Neural cell (in vitro differentiated cells): ENCODE data around the gene RMI2. TPM values are rescaled to one million over a fixed set of nuclear protein-coding genes. Genes with fewer than 3 reads are reported as not detected.
A peak's percentile ranks its signal among the peaks of the same experiment; 100 is the strongest.

Experiments
- H2AFZ ChIP-seq: fragments of 200-600, 300-800 bp; sonication (generic), shearing (Covaris generic); 2 replicates; pipeline ENCODE4 v1.6.0; 2014; ENCODE audit warnings: low read depth, mild to moderate bottlenecking, antibody characterized with exemption, low read length, moderate library complexity
- H3F3A ChIP-seq: fragments of 200-600 bp; shearing (Covaris generic); 2 replicates; pipeline ENCODE4 v1.6.1; 2016; ENCODE audit warnings: mild to moderate bottlenecking, moderate library complexity, mixed read lengths, antibody characterized with exemption, low read length; ENCODE audit not compliant: insufficient read depth, poor library complexity, severe bottlenecking
- H3K27ac ChIP-seq: fragments of 200-600, 300-800 bp; sonication (generic), shearing (Covaris generic); 2 replicates; pipeline ENCODE4 v1.5.1; 2014; ENCODE audit warnings: mild to moderate bottlenecking, low read length, moderate library complexity
- H3K27me3 ChIP-seq: fragments of 300-800, 200-600 bp; sonication (generic), shearing (Covaris generic); 2 replicates; pipeline ENCODE4 v1.6.0; 2014; ENCODE audit warnings: mild to moderate bottlenecking, low read depth, low read length, moderate library complexity; ENCODE audit not compliant: insufficient read depth
- H3K36me3 ChIP-seq: fragments of 300-800, 200-600 bp; sonication (generic), shearing (Covaris generic); 2 replicates; pipeline ENCODE4 v1.5.1; 2014; ENCODE audit warnings: mild to moderate bottlenecking, antibody characterized with exemption, low read length, moderate library complexity; ENCODE audit not compliant: insufficient read depth
- H3K4me2 ChIP-seq: fragments of 300-800, 200-600 bp; sonication (generic), shearing (Covaris generic); 2 replicates; pipeline ENCODE4 v1.6.0; 2014; ENCODE audit warnings: mild to moderate bottlenecking, low read length
- H3K4me3 ChIP-seq: fragments of 300-800, 200-600 bp; sonication (generic), shearing (Covaris generic); 2 replicates; pipeline ENCODE4 v1.5.1; 2014; ENCODE audit warnings: mild to moderate bottlenecking, low read length, moderate library complexity
- H3K79me2 ChIP-seq: fragments of 200-600 bp; shearing (Covaris generic); replicated peaks from 2 replicates; pipeline ENCODE4 v1.6.0; 2014; ENCODE audit warnings: mild to moderate bottlenecking, low read length, moderate library complexity; ENCODE audit not compliant: insufficient read depth
- H3K9ac ChIP-seq: fragments of 300-800, 200-600 bp; sonication (generic), shearing (Covaris generic); 2 replicates; pipeline ENCODE4 v1.6.1; 2016; ENCODE audit warnings: mild to moderate bottlenecking, low read length, mixed read lengths
- H3K9me2 ChIP-seq: fragments of 200-600 bp; shearing (Covaris generic); 2 replicates; pipeline ENCODE4 v1.6.1; 2016; ENCODE audit warnings: mild to moderate bottlenecking, low read length, mixed read lengths; ENCODE audit not compliant: insufficient read depth
- H3K9me3 ChIP-seq: fragments of 200-600, 300-800 bp; sonication (generic), shearing (Covaris generic); 2 replicates; pipeline ENCODE4 v1.6.1; 2016; ENCODE audit warnings: mild to moderate bottlenecking, mixed run types, low read length, moderate library complexity, mixed read lengths
- H4K20me1 ChIP-seq: fragments of 200-600 bp; shearing (Covaris generic); 2 replicates; pipeline ENCODE4 v1.6.1; 2016; ENCODE audit warnings: mild to moderate bottlenecking, mixed run types; ENCODE audit not compliant: insufficient read depth
- CTCF ChIP-seq: fragments of 450-650 bp; IDR thresholded peaks from 2 replicates; pipeline ENCODE4 v1.5.1; 2014; ENCODE audit warnings: antibody characterized with exemption, mild to moderate bottlenecking, moderate library complexity; ENCODE audit not compliant: poor library complexity, severe bottlenecking
- EP300 ChIP-seq: fragments of 450-650 bp; conservative IDR thresholded peaks from 2 replicates; pipeline ENCODE4 v1.6.1; 2014; ENCODE audit warnings: antibody characterized with exemption, mild to moderate bottlenecking, moderate library complexity; ENCODE audit not compliant: poor library complexity, severe bottlenecking
- EZH2 ChIP-seq: fragments of 200-600, 300-800 bp; shearing (Covaris generic), sonication (generic); IDR thresholded peaks from 2 replicates; pipeline ENCODE4 v1.6.1; 2014; ENCODE audit warnings: antibody characterized with exemption, low read length, borderline replicate concordance, mild to moderate bottlenecking; ENCODE audit not compliant: insufficient read depth, poor library complexity, severe bottlenecking
- MXI1 ChIP-seq: fragments of 450-650 bp; conservative IDR thresholded peaks from 2 replicates; pipeline ENCODE4 v1.6.1; 2014; ENCODE audit warnings: antibody characterized with exemption, mild to moderate bottlenecking; ENCODE audit not compliant: poor library complexity, severe bottlenecking
- POLR2AphosphoS5 ChIP-seq: IDR thresholded peaks from 2 replicates; pipeline ENCODE4 v1.6.1; 2012
- RAD21 ChIP-seq: fragments of 450-650 bp; conservative IDR thresholded peaks from 2 replicates; pipeline ENCODE4 v1.6.1; 2014; ENCODE audit warnings: antibody characterized with exemption, mild to moderate bottlenecking, moderate library complexity
- REST ChIP-seq: IDR thresholded peaks from 2 replicates; pipeline ENCODE4 v1.6.1; 2012; ENCODE audit warnings: borderline replicate concordance
- SMC3 ChIP-seq: fragments of 450-650 bp; conservative IDR thresholded peaks from 2 replicates; pipeline ENCODE4 v1.6.1; 2014; ENCODE audit warnings: antibody characterized with exemption, mild to moderate bottlenecking, moderate library complexity; ENCODE audit not compliant: poor library complexity
- TAF1 ChIP-seq: IDR thresholded peaks from 2 replicates; pipeline ENCODE4 v1.6.1; 2012; ENCODE audit warnings: low read depth
- polyA plus RNA-seq: library from polyadenylated mRNA; depleted of rRNA; stranded (reverse); fragments of >200 nt; gene quantifications from 2 replicates; pipeline ENCODE4 v1.2.3, GENCODE V29; 2014

RMI2 gene
- polyA plus RNA-seq, 1 donor from 2014 or later = 0.48 TPM

- Histone ChIP-seq H3K27me3 (no peaks in the 10 kb centered on the region), H3K79me2 (no peaks in the 10 kb centered on the region), H3K4me2 (peak overlapping the region; percentile 39), H3K27ac (no peak overlapping the region), H3K9me2 (no peaks in the 10 kb centered on the region), H3F3A (no peaks in the 10 kb centered on the region), H4K20me1 (no peaks in the 10 kb centered on the region), H3K9me3 (no peaks in the 10 kb centered on the region), H2AFZ (no peak overlapping the region), H3K36me3 (no peaks in the 10 kb centered on the region), H3K4me3 (peak overlapping the region; percentile 29), H3K9ac (no peak overlapping the region)
- peak; percentile 43 for TF ChIP-seq REST
- TF ChIP-seq SMC3 = no peak
- peak; percentile 29 for TF ChIP-seq MXI1
- no peak for TF ChIP-seq RAD21
- no peak for TF ChIP-seq EZH2
- no peak for TF ChIP-seq POLR2AphosphoS5
- no peak for TF ChIP-seq CTCF
These were observed 16.2 kb upstream of the RMI2 start for GRCh38 chr16:11329071-11329491.

- no peak overlapping the region for H3K4me2 ChIP-seq
- H3K9me3 ChIP-seq = no peaks in the 10 kb centered on the region
- no peak overlapping the region for H3K27ac ChIP-seq
- H2AFZ ChIP-seq = no peak overlapping the region
- no peak overlapping the region for H3K4me3 ChIP-seq
- no peaks in the 10 kb centered on the region for H3K9me2 ChIP-seq
- H4K20me1 ChIP-seq = no peaks in the 10 kb centered on the region
- TF ChIP-seq REST (no peak), RAD21 (no peak), EZH2 (no peak), MXI1 (no peak), TAF1 (no peak), CTCF (no peak), SMC3 (no peak), EP300 (no peak), POLR2AphosphoS5 (no peak)
- no peaks in the 10 kb centered on the region for H3K27me3 ChIP-seq
- H3K9ac ChIP-seq = no peak overlapping the region
- no peaks in the 10 kb centered on the region for H3F3A ChIP-seq
- H3K79me2 ChIP-seq = no peaks in the 10 kb centered on the region
- no peaks in the 10 kb centered on the region for H3K36me3 ChIP-seq
These were observed 15.4 kb upstream of the RMI2 start for GRCh38 chr16:11329891-11330290.
